ENCODE data around the gene SRGAP2B. TPM values are rescaled to one million over a fixed set of nuclear protein-coding genes. Genes with fewer than 3 reads are reported as not detected.
"Not testable (repeated sequence)": the region's sequence is repeated elsewhere in the genome, so short reads cannot be mapped to it uniquely, and the experiment has no call there.

The SRGAP2B gene
- total RNA-seq, 2 donors from 2014 or later = 17.7 to 20.6 TPM

DNA sequence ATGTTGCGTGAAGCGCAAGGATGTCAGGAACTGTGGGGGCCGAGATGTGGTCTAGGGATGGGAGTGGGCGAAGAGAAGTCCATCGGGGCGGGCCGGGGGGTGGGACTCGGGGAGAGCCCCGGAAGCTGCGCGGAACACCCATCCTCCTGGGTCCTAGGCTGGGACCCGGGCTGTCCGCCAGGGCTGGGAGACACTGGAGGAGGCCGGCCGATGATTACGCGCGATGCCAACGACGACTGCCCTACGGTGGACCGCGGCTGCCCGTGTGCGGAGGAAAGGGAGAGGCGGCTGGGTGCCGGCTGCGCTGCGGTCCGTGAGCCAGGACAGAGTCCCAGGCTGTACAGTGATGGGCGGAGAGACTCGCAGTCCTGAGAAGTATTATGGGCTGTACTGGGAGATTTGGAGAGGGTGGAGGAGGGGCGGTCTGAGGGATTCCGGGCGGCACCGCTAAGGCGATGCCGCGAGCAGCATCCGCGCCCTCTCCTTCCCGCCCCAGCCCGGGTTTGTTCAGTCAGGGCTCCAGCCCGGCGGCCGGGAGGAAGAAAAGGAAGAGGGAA is 395 bp downstream of the SRGAP2B start:
- ATAC-seq (peak; percentile 19 to 60), DNase-seq (peak; percentile 47)

DNA sequence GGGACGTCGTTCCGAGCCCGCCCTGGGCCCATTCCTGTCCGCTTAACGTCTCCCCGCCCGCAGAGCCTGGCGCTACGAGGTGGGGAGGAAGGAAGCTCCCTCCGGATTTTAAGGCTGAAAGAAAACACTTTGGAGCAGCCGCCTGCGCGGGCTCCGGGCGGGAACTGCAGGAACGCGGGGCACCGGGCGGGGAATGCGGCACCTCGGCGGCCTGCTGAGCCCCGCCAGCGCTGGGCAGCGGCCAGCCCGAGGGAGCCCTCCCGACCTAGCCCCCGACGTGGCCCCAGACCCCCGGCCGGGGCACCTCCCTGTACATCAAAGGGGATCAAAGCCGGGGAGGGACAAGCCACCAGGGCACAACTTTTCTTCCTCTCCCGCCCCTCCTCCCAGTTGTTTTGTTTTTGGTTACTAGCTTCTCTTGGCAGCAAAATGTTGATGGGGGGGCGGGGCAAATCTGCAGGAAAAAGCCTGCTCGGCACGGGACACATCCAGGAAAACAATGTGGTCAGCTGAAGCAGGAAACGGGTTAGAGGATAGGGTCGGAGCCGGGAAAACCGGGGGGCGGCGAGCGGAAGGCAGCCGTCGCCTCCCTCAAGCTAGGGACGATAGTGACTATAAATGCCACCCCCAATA is 1.5 kb downstream of the SRGAP2B start:
- intact Hi-C loops (cut with DNase I) = not testable (repeated sequence)
- peak; percentile 82 for DNase-seq
- peak in 1 of 2 donors; percentile 0 for ATAC-seq

More for the DNA sequence above, 395 bp downstream of the SRGAP2B start:
- intact Hi-C loops (cut with DNase I) = not testable (repeated sequence)

DNA sequence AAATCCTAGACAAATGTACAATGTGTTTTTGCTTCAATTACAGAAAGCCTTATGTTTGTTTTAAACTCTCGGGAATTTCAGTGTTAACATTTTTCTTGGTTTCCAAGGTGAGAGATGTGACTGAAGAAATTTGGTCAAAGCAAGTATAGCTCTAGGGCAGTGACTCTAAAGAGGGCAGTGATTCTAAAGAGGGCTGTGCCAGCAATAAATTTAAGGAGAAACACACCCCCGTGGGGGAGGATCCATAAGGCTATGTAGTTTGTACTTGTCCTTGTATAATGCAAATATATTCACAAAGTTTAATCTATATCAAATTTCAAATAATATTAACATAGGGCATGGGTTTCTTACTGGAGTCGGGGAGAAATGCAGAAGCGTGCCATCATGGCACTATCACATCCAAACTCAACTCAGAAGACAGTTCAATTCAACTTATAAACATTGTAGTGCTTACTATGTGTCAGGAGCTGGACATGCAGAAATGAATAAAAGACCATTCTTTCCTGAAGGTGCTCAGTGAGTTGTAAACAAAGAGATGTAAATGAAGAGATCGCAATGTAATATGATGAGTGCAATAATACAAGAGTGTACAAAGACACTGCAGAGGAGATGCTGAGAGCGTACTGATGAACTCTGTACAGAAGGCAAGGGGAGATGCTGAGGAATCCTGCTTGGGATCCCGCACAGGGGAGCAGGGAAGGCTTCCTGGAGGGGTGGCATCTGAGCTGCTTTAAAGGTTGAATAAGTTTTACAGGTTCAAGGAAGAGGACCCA is 12.5 kb downstream of the SRGAP2B start:
- DNase-seq; ATAC-seq; intact Hi-C loops (cut with DNase I): not testable (repeated sequence)

DNA sequence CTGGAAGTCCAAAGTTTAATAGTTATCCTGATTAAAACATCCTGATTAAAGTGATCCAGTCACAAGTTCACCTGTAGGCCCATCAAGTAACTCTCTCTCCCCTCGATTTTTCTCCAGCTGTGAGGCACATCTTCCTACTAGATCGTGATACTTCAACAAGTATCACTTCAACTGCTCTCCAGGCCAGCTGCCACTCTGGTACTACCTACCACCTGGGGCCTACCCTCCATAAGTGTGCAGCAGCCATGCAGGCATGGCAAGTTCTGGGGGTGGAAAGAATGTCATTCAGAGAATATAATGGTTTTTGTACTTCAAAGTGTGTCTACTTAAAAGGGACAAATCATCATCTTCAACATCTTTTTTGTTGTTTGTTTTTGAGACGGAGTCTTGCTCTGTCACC is 14.9 kb downstream of the SRGAP2B start:
- ATAC-seq; DNase-seq; intact Hi-C loops (cut with DNase I): not testable (repeated sequence)

DNA sequence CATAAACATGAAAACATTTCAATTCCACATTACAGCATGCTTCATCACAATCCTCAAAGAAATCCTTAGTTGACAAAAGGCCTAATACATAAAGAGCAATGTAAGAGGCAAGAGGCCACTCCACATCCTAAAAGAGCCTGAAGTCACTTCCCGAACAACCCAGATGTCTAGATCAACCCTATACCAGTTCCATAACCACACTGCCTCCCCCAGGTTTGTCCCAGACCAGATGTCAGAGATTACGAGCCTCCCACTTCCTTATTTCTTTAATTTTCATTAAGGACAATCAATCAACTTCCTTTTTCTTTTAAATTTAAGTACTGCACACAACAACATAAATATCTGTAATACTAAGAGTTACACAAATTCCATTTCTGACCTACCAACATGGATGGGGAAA is 15.4 kb downstream of the SRGAP2B start:
- intact Hi-C loops (cut with DNase I) = not testable (repeated sequence)
- peak; percentile 3 for DNase-seq
- peak in 1 of 2 donors; percentile 25 for ATAC-seq

DNA sequence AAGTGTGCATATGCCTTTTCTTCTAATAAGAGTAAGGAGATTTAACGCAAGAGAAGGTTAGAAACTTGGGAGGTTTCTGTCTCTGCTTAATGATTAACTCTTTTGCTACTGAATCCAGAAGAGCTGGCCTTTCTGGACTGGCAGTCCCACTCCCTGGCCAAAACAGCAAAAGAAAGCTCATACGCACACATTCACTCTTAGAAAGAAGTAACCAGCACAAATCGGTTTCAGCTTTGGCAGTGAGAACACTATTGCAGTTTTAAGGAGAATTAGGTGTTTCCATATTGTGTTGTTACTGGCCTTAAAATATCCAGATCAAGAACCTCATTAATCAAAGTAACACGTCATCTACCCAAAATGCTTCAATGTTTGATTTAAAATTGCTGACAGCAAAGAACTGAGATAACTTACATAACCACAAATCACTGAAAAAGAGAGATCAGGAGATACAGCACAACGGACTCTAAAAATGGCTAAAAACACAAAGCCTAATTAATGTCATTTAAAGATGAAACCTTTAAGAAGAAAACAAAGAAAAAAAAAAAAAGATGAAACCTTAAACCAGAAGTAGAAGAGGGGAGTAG is 16.2 kb downstream of the SRGAP2B start:
- peak; percentile 22 to 32 for ATAC-seq
- DNase-seq; intact Hi-C loops (cut with DNase I): not testable (repeated sequence)

DNA sequence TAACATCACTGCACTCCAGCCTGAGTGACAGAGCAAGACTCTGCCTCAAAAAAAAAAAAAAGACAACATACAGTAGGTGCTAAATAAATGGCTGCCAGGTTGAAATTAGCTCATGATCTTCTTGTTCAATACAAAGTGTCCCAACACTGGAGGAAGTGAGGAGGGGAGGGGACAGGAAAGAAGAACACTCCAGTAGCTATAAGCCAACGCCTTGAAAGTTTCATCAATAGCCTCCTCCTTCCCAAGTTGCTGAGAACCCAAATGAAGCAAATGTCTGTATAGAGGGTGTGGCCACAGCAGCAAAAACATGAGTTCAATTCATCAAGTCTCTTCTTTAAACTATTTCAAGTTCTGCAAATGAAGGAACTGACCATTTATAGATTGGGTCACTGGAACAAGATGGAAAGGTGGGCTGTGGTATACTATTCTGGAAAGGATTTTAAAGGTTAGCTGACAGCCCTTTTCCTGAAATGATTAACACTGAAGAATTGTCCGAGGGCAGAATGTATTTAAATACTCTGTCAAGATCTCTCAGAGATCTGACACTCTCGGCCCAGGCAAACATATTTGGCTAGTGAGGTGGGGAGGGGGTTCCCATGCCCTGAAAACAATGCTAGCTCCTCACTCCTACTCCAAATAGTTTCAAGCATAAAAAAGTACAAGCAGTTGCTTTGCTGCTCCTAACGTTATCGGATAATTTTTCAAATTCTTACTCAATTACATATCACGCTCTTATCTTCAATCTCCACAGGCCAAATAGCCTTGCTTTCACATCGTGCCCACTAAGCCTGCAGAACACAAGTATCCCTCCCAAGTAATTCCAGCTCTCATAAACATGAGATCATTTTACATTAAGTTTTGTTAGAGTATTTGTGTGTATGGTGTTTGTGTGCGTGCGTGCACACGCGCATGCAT is 17.0 kb downstream of the SRGAP2B start:
- peak; percentile 59 to 61 for ATAC-seq
- DNase-seq; intact Hi-C loops (cut with DNase I): not testable (repeated sequence)

DNA sequence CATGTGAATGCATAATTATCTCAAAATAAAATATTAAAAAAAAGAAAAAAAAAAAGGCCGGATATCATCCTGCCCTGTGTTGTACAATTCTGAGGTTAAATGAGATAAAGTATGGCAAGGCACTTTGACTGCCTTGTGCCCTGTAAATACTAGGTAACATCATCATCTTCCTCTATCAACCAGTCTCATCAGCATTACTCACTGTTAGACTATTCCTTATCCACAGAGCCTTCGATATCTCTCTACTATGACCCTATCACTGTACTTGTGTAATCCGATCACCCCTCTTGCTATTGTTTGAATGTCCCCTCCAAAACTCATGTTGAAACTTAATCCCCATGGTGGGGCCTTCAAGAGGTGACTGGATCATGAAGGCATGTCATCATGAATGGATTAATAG is 18.3 kb downstream of the SRGAP2B start:
- intact Hi-C loops (cut with DNase I); ATAC-seq; DNase-seq: not testable (repeated sequence)

DNA sequence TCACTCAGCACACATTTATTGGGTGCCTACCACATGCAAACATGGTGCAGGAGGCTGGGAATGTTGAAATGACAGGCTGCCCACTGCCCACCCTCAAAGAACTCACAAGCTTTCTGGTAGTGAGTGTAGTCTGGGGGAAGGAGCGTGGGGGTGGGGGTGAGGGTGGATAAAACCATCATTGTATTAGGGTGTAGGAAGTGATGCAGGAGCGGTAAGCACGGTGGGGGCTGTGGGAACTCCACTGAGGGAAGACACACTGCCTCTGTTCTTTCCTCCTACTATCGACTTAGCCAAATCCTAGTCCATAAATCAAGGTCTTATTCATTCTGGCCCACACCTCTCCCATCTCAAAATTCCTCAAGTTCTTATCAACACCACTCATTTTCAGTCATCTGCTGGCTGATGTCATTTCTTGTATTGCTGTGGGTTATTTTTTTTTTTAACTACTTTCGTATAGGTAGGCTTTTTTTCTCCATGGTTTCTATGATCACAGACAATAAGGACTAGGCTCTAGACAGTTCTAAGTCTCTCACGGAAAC is 21.0 kb downstream of the SRGAP2B start:
- DNase-seq; intact Hi-C loops (cut with DNase I): not testable (repeated sequence)
- peak in 1 of 2 donors; percentile 67 for ATAC-seq

DNA sequence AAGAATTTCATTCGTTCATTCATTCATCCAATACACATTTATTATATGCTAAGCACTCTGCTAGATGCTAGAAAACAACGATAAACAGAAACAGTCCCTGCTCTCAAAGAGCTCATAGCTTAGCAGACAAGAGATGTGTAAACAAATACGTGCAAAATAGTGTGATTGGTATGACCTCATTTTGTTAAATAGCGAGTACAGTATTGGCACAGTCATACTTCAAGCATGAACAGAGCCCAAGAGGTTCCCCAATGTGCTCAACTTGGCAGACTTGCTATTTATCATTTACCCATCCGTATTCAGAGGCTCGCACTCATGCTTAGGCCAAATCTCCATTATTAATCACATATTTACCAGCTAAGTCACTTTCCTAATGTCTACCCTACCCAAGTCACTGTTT is 23.6 kb downstream of the SRGAP2B start:
- DNase-seq; ATAC-seq; intact Hi-C loops (cut with DNase I): not testable (repeated sequence)

DNA sequence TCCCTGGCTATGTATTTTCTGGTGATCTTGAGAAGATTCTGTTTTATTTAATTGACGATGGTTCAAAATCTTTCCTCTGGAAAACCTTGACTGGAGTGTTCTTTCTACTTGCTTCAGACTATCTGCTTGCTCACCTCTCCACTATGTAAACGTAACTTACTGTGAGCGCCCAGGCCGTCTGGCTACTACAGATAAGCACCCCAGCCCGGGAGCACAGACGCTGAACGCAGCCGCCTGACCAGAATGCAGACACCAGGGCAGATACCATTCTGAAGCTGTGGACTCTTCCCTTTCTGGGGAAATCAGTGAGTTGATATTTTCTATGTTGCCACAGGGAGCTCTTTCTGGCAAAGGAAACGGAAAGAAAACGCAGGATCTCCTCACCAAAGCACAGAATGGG is 28.6 kb downstream of the SRGAP2B start:
- peak in 1 of 2 donors; percentile 93 for ATAC-seq
- intact Hi-C loops (cut with DNase I); DNase-seq: not testable (repeated sequence)

DNA sequence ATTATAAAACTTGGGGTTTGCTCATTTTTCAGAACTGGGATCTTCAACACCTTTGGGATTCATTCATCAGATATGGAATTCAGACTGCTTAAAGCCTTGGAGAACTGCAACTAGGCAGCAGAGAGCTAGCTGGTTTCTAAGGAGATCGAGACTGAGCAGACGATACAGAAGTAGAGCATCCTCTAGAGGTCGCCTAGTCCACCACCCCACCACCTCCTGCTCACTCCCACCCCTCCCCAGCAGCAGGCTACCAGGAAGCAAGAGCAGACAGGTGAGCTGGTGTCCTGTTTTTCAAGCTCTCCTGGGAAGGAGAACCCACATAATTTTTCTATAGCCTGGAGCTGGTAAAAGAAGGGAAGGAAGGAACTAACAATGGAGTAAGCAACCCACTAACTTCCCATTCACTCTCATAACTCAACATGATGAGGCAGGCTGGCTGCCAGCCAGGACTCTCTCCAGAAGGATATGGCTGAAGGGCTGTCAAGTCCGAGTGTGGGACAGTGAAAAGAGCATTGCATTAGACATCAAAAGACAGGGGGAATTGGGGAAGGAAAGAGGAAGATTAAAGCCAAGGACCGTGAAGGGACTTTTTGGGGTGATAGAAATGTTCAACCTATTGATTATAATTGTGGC is 29.8 kb downstream of the SRGAP2B start:
- DNase-seq; intact Hi-C loops (cut with DNase I): not testable (repeated sequence)
- ATAC-seq = peak; percentile 38 to 85

DNA sequence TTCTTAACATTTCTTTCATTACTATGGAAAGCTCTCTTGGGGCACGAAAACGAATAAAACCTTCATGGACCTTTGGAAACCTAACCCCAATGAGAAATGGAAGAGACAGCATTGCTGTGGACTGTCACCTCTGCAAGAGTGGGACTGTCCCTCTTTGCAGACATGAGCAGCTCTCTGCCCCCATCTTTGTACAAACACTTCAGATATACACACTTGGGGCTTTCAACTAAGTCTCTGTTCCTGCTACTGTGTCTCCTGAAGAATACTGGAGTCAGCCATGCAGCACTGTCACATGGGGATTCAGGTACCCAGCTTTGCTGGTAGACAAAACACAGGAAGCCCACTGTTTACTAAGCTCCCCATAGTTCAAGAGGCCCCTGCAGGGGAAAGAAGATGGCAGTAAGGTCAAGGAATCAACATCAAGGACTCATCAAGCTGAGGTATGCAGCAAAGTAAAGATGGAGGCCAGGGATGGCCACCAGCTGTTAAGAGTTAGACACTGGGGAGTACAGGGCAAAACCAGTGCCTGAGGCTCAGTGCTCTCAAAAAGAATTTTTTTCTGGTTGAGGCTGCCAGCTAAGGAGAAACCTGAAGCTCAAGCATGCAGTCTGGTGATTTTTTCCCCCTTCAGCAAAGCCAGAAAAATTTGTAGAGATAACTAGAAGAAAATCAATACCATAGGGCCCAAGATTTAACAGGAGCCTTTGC is 31.0 kb downstream of the SRGAP2B start:
- ATAC-seq; intact Hi-C loops (cut with DNase I); DNase-seq: not testable (repeated sequence)

DNA sequence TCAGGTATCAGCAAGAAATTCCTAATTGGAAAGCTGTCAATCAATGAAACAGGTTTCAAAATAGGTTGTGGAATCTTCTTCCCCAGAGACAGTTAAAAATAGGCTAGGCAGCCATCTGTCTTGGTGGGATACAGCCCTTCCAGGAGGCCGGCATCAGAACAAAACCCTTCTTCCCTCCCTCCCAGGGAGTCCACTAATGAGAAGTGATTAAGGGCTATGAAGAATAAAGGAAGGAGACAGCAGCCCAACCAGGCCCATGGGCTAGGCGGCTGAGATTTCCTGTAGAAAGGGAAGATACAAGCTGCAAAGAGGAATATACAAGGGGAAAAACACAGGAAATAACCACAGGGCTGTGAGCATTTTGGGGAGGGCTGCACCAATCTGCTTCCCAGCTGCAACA is 31.8 kb downstream of the SRGAP2B start:
- DNase-seq; intact Hi-C loops (cut with DNase I); ATAC-seq: not testable (repeated sequence)

DNA sequence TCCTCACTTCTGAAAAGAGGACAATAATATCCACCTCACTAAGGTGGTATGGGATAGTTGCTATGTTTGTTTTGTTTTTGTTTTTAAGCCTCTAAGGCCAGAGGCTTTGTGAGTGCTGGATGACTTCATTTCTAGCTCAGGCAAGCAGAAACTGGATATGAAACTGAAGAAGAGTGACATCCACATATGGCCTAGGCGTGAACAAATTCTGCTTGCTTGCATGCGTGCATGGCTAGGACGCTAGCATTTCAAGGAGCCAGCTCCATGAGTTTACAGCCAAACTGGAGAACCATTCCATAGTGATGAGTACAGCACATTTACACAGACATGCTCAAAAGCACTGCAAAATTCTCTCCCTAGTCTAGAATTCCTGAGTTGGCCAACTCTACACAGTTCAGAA is 36.9 kb downstream of the SRGAP2B start:
- peak in 1 of 2 donors; percentile 56 for ATAC-seq
- intact Hi-C loops (cut with DNase I) = not testable (repeated sequence)

DNA sequence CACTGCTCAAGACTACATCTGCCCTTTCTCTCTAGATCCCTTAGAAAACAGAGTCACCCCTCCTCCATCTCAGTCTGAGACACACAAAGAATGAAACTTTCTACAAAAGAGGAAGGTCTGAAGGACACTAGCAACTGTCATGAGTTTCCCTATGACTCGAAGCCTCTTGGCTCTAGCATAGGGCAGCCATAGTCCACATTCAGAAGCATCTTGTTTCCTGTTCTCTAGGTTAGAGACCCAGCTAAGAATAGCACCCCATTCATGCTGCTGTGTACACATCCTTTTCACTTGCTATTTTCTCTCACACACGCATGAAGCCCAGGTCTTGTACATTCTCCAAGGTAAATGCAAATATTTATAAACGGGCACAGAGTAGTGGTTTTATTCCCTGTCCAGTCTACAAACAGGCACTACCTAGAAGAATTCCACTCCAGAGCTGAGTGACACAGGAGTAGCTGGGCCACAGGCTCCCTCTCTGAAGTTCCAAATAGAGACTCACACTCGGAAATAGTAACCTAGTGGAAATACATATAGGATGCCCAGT is 39.8 kb downstream of the SRGAP2B start:
- intact Hi-C loops (cut with DNase I); DNase-seq: not testable (repeated sequence)
- ATAC-seq = peak; percentile 62 to 77

More for the DNA sequence above, 36.9 kb downstream of the SRGAP2B start:
- DNase-seq = not testable (repeated sequence)

DNA sequence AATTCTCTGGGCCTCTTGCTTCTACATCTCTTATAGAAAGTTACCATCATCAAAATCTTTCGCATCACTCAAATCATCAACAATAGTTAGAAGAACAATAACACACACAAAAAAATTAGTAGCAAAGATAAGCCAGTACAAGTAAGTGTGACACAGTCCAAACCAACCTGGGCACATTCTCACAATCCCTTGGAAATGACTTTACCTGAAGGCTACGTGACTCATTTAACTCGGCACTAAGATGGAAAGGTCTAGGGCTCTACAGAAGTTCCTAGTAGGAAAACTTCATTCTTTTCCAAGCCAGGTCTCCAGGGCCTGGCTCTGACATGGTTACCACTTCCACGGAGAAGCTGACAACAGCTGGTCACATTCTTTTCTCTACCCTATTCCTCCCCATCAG is 41.7 kb downstream of the SRGAP2B start:
- intact Hi-C loops (cut with DNase I); DNase-seq; ATAC-seq: not testable (repeated sequence)

Data from left cardiac atrium (tissue), 4 donors.